22Rv1 (cell line): Measurements from ENCODE around the gene G6PC1.
A peak's percentile ranks its signal among the peaks of the same experiment; 100 is the strongest.
"Not testable (repeated sequence)": the region's sequence is repeated elsewhere in the genome, so short reads cannot be mapped to it uniquely, and the experiment has no call there.

ENCODE experiments used
- H3K27ac ChIP-seq: fragments of 450-650 bp; 2 replicates; pipeline ENCODE4 v1.5.1; 2017
- ZFX ChIP-seq: fragments of 450-650 bp; IDR thresholded peaks from 2 replicates; pipeline ENCODE4 v1.6.1; 2017; ENCODE audit warnings: antibody characterized with exemption, borderline replicate concordance
- TF ChIP-seq, protein P1 (sequence below): fragments of 450-650 bp; IDR thresholded peaks from 2 replicates; pipeline ENCODE4 v1.5.1; 2017; ENCODE audit warnings: mild to moderate bottlenecking

G6PC1 gene

DNA sequence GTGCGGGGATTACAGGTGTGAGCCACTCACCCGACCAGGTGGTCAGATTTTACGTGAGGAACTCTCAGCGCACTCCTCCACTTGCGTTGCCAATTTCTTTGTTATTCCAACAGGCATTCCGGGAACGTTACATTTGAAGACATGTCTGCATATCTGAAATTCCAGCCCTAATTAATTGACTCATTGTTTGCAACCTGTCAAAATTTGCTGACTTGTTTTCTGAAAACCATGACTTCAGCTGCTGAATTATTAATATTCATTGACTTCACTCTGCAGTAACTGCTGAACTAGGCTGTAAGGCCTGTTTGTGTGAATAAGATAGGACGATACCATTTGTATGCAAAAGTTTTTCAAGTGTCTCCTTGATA lies 16.6 kb downstream of the G6PC1 start:
- no peak overlapping the region for H3K27ac ChIP-seq

DNA sequence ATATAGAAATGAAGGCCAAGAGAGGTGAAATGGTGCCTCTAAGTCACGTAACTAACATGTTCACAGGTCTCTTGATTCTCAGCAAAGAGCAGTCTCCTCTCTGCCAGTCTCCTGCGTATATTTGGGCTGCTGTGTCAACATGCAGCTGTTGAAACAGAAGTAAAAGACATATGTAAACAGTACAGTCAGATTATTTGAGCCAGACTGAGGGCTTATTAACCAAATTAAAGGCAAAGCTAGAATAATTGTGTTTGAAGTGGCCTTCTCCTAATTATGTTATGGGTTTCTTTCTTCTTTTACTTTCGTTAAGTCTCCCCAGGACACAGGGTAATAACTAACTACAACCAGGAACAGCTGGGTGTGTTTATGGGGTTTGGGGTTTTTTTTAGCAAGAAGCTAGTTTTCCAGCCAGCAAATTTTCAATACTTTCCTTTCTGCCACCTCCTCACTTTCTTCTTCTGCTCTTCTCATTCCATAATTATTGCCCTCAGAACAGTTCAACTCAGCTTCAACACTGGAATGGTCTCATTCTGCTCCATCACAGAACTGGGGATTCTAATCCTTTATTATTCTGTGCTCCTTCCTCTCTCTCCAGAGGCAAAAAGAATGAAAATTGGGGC lies 18.4 kb downstream of the G6PC1 start:
- TF ChIP-seq, protein P1, sequence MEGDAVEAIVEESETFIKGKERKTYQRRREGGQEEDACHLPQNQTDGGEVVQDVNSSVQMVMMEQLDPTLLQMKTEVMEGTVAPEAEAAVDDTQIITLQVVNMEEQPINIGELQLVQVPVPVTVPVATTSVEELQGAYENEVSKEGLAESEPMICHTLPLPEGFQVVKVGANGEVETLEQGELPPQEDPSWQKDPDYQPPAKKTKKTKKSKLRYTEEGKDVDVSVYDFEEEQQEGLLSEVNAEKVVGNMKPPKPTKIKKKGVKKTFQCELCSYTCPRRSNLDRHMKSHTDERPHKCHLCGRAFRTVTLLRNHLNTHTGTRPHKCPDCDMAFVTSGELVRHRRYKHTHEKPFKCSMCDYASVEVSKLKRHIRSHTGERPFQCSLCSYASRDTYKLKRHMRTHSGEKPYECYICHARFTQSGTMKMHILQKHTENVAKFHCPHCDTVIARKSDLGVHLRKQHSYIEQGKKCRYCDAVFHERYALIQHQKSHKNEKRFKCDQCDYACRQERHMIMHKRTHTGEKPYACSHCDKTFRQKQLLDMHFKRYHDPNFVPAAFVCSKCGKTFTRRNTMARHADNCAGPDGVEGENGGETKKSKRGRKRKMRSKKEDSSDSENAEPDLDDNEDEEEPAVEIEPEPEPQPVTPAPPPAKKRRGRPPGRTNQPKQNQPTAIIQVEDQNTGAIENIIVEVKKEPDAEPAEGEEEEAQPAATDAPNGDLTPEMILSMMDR, result no peak
- no peak for TF ChIP-seq ZFX
- peak overlapping the region; percentile 38; the same call in 1 of the 2 replicates for H3K27ac ChIP-seq

More for the DNA sequence above, 16.6 kb downstream of the G6PC1 start:
- TF ChIP-seq ZFX, result no peak
- TF ChIP-seq, protein P1, result no peak

DNA sequence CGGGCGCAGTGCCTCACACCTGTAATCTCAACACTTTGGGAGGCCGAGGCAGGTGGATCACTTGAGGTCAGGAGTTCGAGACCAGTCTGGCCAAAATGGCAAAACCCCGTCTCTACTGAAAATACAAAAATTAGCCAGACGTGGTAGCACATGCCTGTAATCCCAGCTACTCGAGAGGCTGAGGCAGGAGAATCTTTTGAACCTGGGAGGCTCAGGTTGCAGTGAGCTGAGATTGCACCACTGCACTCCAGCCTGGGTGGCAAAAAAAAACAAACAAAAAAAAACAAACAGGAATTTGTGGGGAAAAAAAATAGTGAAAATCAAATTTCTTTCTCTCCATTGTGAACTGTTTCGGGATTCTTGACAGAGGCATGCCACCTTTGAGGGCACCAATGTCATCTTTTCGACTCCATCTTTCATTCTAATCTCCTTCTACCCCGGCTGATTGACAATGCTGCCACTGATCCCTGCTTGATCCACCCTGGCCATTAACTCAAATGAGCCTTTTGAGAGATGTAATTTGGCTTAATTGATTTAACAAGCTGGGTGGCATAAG lies 19.0 kb downstream of the G6PC1 start:
- H3K27ac ChIP-seq, result not testable (repeated sequence)

GRCh38 chr17:42920106-42920900 lies 19.7 kb downstream of the G6PC1 start:
- H3K27ac ChIP-seq, result no peak overlapping the region
- TF ChIP-seq ZFX, result no peak
- TF ChIP-seq, protein P1, result no peak

- TF ChIP-seq, protein P1, result no peak
- no peak for TF ChIP-seq ZFX
- no peak overlapping the region for H3K27ac ChIP-seq
Measured at GRCh38 chr17:42920922-42921321, 20.3 kb downstream of the G6PC1 start.

- H3K27ac ChIP-seq, result no peak overlapping the region
- no peak for TF ChIP-seq ZFX
- TF ChIP-seq, protein P1, result no peak
Measured at GRCh38 chr17:42922294-42922693, 21.7 kb downstream of the G6PC1 start.

DNA sequence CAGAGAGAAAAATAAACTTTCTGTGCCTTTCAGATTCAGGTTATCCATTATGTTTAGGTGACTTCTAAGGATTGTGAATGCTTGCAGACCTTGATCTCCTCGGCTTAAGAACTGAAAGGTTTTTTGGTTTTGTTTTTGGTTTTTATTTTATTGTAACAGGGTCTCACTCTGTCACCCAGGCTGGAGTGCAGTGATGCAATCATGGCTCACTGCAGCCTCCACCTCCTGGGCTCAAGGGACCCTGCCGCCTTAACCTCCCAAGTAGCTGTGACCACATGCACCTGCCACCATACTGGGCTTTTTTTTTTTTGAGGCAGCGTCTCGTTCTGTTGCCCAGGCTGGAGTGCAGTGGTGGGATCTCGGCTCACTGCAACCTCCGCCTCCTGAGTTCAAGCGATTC lies 22.9 kb downstream of the G6PC1 start:
- not testable (repeated sequence) for H3K27ac ChIP-seq

DNA sequence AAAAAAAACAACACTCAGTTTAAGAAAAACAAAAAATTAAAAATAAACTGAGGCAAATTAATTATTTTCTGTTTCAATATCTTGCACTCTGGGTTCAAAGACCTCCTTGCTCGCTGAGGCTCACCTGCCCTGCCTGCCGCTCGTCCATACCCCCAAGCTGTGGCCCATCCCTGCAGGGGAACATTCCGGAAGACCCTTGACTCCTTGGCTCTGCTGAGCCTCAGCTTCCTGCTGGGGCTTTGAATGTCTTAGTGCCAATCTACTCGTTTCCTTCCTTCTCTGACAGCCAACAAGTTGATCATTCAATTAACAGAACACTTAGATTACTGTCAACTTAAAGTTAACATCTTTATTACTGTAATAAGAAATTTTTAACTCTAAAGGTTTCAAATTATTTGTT lies 24.3 kb downstream of the G6PC1 start:
- no peak overlapping the region for H3K27ac ChIP-seq
- TF ChIP-seq ZFX, result no peak
- TF ChIP-seq, protein P1, result no peak
